PC-3 (cell line): ENCODE results near the gene OR13J1. TPM values are rescaled to one million over a fixed set of nuclear protein-coding genes. Genes with fewer than 3 reads are reported as not detected.
"Not testable (repeated sequence)": the region's sequence is repeated elsewhere in the genome, so short reads cannot be mapped to it uniquely, and the experiment has no call there.

Experiments used
- ATAC-seq: fragments of 200-7000 bp; cut with Tn5 transposase; 2 replicates; pipeline ENCODE4 v1.9.1; 2020; ENCODE audit warnings: mild to moderate bottlenecking, moderate library complexity
- BruUV-seq: library from RNA; stranded (reverse); fragments of 400-500 nt; replicated peaks from 2 replicates; lab custom pipeline; 2021; lab: Mats Ljungman, UMichigan
- CTCF ChIA-PET: fragments of 300-600 bp; sonication (Branson Sonifier 250); formaldehyde crosslinking; loops from one replicate; lab custom pipeline; 2022; ENCODE audit warnings: antibody characterized with exemption; lab: Charles Lee
- POLR2A ChIA-PET: fragments of 300-600 bp; sonication (Branson Sonifier 250); formaldehyde crosslinking; loops from one replicate; lab custom pipeline; 2022; ENCODE audit warnings: antibody characterized with exemption; ENCODE audit not compliant: unreplicated experiment; lab: Charles Lee
- DNase-seq: peaks from one replicate; pipeline ENCODE4 v3.0.0-alpha.2; 2015
- H2AFZ ChIP-seq: fragments of 300-600 bp; sonication (generic); 2 replicates; pipeline ENCODE4 v1.6.0; 2016; ENCODE audit warnings: antibody characterized with exemption, low read length
- H3F3A ChIP-seq: fragments of 300-600 bp; sonication (generic); one replicate; pipeline ENCODE4 v1.6.0; 2017; ENCODE audit warnings: antibody characterized with exemption, low read length, control low read depth, mild to moderate bottlenecking; ENCODE audit not compliant: unreplicated experiment
- H3K27ac ChIP-seq: fragments of 300-600 bp; sonication (generic); 2 replicates; pipeline ENCODE4 v1.5.1; 2016; ENCODE audit warnings: mild to moderate bottlenecking, low read length
- H3K27me3 ChIP-seq: fragments of 300-600 bp; sonication (generic); 2 replicates; pipeline ENCODE4 v1.6.1; 2016; ENCODE audit warnings: low read length, mixed read lengths
- H3K36me3 ChIP-seq: fragments of 300-600 bp; sonication (generic); 2 replicates; pipeline ENCODE4 v1.6.1; 2016; ENCODE audit warnings: low read depth, mixed run types, low read length, mixed read lengths
- H3K4me1 ChIP-seq: fragments of 300-600 bp; sonication (generic); 2 replicates; pipeline ENCODE4 v1.5.1; 2016; ENCODE audit warnings: low read length; ENCODE audit not compliant: insufficient read depth
- H3K4me2 ChIP-seq: fragments of 300-600 bp; sonication (generic); 2 replicates; pipeline ENCODE4 v1.6.0; 2016; ENCODE audit warnings: low read length
- H3K4me3 ChIP-seq: fragments of 300-600 bp; sonication (generic); 2 replicates; pipeline ENCODE4 v1.5.1; 2016; ENCODE audit warnings: mild to moderate bottlenecking, low read length, mixed read lengths
- H3K79me2 ChIP-seq: fragments of 300-600 bp; sonication (generic); 2 replicates; pipeline ENCODE4 v1.6.1; 2017; ENCODE audit warnings: low read length, mixed read lengths
- H3K9ac ChIP-seq: fragments of 300-600 bp; sonication (generic); 2 replicates; pipeline ENCODE4 v1.6.0; 2016; ENCODE audit warnings: mild to moderate bottlenecking, low read length
- H3K9me2 ChIP-seq: fragments of 300-600 bp; sonication (generic); replicated peaks from 2 replicates; pipeline ENCODE4 v1.6.1; 2016; ENCODE audit warnings: mixed run types, low read length, mixed read lengths
- H3K9me3 ChIP-seq: fragments of 300-600 bp; sonication (generic); 2 replicates; pipeline ENCODE4 v1.6.1; 2016; ENCODE audit warnings: low read length, mixed read lengths
- H4K20me1 ChIP-seq: fragments of 300-600 bp; sonication (generic); 2 replicates; pipeline ENCODE4 v1.6.1; 2016; ENCODE audit warnings: low read length, mixed read lengths
- EZH2 ChIP-seq: fragments of 300-600 bp; sonication (generic); IDR thresholded peaks from one replicate; pipeline ENCODE4 v1.6.1; 2017; ENCODE audit warnings: antibody characterized with exemption, mild to moderate bottlenecking, low read length; ENCODE audit not compliant: unreplicated experiment
- EZH2phosphoT487 ChIP-seq: fragments of 300-600 bp; sonication (generic); IDR thresholded peaks from 2 replicates; pipeline ENCODE4 v1.6.1; 2018; ENCODE audit warnings: mild to moderate bottlenecking, antibody characterized with exemption, low read length, borderline replicate concordance
- intact Hi-C: fragments of 100-400 bp; cut with micrococcal nuclease; formaldehyde crosslinking; loops from 2 replicates; pipeline ENCODE4 v1.9.0; 2023
- total RNA-seq: library from RNA; depleted of rRNA; stranded (reverse); fragments of >200 nt; gene quantifications from 2 replicates; pipeline ENCODE4 v1.2.3, GENCODE V29; 2014
- TF ChIP-seq, protein P1 (sequence below): fragments of 300-600 bp; sonication (generic); conservative IDR thresholded peaks from 2 replicates; pipeline ENCODE4 v1.5.1; 2017; ENCODE audit warnings: antibody characterized with exemption, low read depth, mild to moderate bottlenecking, low read length

OR13J1 gene
- total RNA-seq, 1 experiment from 2014 or later, result not detected

- ChIA-PET POLR2A (no interaction called here), CTCF (no interaction called here)
- no peaks in the 10 kb centered on the region for H3F3A ChIP-seq
- H3K79me2 ChIP-seq, result no peaks in the 10 kb centered on the region
- H3K4me3 ChIP-seq, result no peak overlapping the region
- H4K20me1 ChIP-seq, result no peaks in the 10 kb centered on the region
- no peaks in the 10 kb centered on the region for H3K9me2 ChIP-seq
- no peak overlapping the region for H2AFZ ChIP-seq
- H3K4me1 ChIP-seq, result 0 out of 2 replicates have a peak, but pooled peaks cover 7% of the 10 kb centered on the region
- DNase-seq (no peak), ATAC-seq (no peak)
- H3K4me2 ChIP-seq, result no peak overlapping the region
- no peak overlapping the region for H3K9ac ChIP-seq
- intact Hi-C loops, result no loop called here
- TF ChIP-seq, protein P1, sequence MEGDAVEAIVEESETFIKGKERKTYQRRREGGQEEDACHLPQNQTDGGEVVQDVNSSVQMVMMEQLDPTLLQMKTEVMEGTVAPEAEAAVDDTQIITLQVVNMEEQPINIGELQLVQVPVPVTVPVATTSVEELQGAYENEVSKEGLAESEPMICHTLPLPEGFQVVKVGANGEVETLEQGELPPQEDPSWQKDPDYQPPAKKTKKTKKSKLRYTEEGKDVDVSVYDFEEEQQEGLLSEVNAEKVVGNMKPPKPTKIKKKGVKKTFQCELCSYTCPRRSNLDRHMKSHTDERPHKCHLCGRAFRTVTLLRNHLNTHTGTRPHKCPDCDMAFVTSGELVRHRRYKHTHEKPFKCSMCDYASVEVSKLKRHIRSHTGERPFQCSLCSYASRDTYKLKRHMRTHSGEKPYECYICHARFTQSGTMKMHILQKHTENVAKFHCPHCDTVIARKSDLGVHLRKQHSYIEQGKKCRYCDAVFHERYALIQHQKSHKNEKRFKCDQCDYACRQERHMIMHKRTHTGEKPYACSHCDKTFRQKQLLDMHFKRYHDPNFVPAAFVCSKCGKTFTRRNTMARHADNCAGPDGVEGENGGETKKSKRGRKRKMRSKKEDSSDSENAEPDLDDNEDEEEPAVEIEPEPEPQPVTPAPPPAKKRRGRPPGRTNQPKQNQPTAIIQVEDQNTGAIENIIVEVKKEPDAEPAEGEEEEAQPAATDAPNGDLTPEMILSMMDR, result no peak
- TF ChIP-seq EZH2 (no peak), EZH2phosphoT487 (no peak)
- BruUV-seq, result no TSS peak
- H3K27ac ChIP-seq, result no peak overlapping the region
- no peaks in the 10 kb centered on the region for H3K27me3 ChIP-seq
- no peaks in the 10 kb centered on the region for H3K36me3 ChIP-seq
- H3K9me3 ChIP-seq, result no peaks in the 10 kb centered on the region
Measured at GRCh38 chr9:35917261-35917660, 47.1 kb upstream of the OR13J1 start.

DNA sequence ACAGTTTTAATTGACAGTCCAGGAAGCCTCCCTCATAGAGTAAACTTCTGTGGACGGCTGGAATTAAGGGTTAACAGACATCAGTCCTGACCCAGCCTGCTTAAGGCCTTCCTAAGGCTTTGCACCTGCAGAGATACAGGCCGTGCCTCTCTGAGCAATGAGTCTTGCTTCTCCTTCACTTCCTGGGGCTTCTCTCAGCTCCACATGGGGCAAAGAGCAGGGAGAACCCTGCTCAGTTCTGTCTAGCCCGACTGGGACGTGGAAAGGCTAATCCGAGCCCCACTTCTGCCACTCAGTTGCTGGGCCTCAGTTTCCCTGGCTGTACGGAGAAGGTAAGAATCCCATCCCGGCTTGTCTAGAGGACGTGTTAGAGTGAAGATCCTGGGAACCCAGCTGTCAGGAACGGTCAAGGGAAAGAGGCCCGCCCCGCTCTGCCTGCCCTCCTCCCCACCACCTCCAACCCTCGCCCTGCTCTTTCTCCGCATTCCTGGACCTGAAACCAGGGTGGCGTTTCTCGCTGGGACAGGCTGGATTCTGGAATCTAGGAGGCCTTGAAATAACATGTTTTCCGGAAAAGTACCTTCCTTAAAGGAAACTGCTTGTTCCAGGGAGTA is 45.6 kb upstream of the OR13J1 start:
- Histone ChIP-seq H4K20me1 (no peaks in the 10 kb centered on the region), H3K27ac (no peak overlapping the region), H3K4me3 (no peak overlapping the region), H3K27me3 (no peaks in the 10 kb centered on the region), H3K9ac (no peak overlapping the region), H3K9me2 (no peaks in the 10 kb centered on the region), H3K36me3 (no peaks in the 10 kb centered on the region), H3K79me2 (no peaks in the 10 kb centered on the region), H3F3A (no peaks in the 10 kb centered on the region), H3K4me1 (peaks cover 15% of the 10 kb centered on the region), H3K9me3 (no peaks in the 10 kb centered on the region), H2AFZ (no peak overlapping the region), H3K4me2 (no peak overlapping the region)
- ATAC-seq (no peak), DNase-seq (no peak)
- intact Hi-C loops, result no loop called here
- CTCF ChIA-PET, result interaction anchor here (0.6 kb wide), 1 partner anchor 88 kb away, joined by 6 read pairs; no protein-coding TSS in a partner anchor
- TF ChIP-seq, protein P1, result no peak
- TF ChIP-seq EZH2phosphoT487, result no peak
- TF ChIP-seq EZH2, result no peak
- POLR2A ChIA-PET, result no interaction called here
- BruUV-seq, result no TSS peak

- no TSS peak for BruUV-seq
- no peak; the same call in 1 of the 2 replicates for ATAC-seq
- Histone ChIP-seq H3K4me3 (no peak overlapping the region), H3F3A (no peaks in the 10 kb centered on the region), H3K27ac (no peak overlapping the region), H3K36me3 (no peaks in the 10 kb centered on the region), H4K20me1 (no peaks in the 10 kb centered on the region), H3K79me2 (no peaks in the 10 kb centered on the region), H3K9me2 (no peaks in the 10 kb centered on the region), H3K9me3 (no peaks in the 10 kb centered on the region), H3K4me1 (peaks cover 22% of the 10 kb centered on the region), H2AFZ (no peak overlapping the region), H3K9ac (no peak overlapping the region), H3K4me2 (no peak overlapping the region), H3K27me3 (no peaks in the 10 kb centered on the region)
- DNase-seq, result no peak
- ChIA-PET POLR2A (no interaction called here), CTCF (no interaction called here)
- no peak for TF ChIP-seq EZH2
- no peak for TF ChIP-seq EZH2phosphoT487
- TF ChIP-seq, protein P1, result no peak
- intact Hi-C loops, result no loop called here
Measured at GRCh38 chr9:35914301-35914807, 44.2 kb upstream of the OR13J1 start.

DNA sequence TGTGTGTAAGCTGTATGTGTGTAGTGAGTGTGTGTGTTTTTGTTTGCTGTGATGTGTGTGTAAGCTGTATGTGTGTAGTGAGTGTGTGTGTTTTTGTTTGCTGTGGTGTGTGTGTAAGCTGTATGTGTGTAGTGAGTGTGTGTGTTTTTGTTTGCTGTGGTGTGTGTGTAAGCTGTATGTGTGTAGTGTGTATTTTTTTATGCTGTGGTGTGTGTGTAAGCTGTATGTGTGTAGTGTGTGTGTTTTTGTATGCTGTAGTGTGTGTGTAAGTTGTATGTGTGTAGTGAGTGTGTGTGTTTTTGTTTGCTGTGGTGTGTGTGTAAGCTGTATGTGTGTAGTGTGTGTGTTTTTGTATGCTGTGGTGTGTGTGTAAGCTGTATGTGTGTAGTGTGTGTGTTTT is 43.2 kb upstream of the OR13J1 start:
- H3K27me3 ChIP-seq, CTCF ChIA-PET, POLR2A ChIA-PET, H3K9ac ChIP-seq, H3F3A ChIP-seq, intact Hi-C loops, H3K36me3 ChIP-seq, H3K4me3 ChIP-seq, H4K20me1 ChIP-seq, H3K79me2 ChIP-seq, ATAC-seq, H3K9me3 ChIP-seq, H3K4me2 ChIP-seq, H3K9me2 ChIP-seq, H3K27ac ChIP-seq, H2AFZ ChIP-seq, DNase-seq, BruUV-seq: not testable (repeated sequence)
- H3K4me1 ChIP-seq, result peaks cover 31% of the 10 kb centered on the region
